ENCODE measurements around the gene GPC3. TPM values are rescaled to one million over a fixed set of nuclear protein-coding genes. Genes with fewer than 3 reads are reported as not detected.

GPC3 gene
- not detected in 2 replicates for total RNA-seq

GRCh38 chrX:133985164-133985966 lies at the start of gene GPC3:
Gene GPC3, minus strand, starts transcription at chrX:133985594.

Small RNA genes within 50 kb of the gene (small RNA-seq; reads per million reads assigned to genes)
- not detected for gene RNU6-203P
